SK-N-SH (cell line): ENCODE results near the gene PALM. TPM values are rescaled to one million over a fixed set of nuclear protein-coding genes. Genes with fewer than 3 reads are reported as not detected.

Experiments used
- CTCF ChIA-PET: fragments of 300-600, 350-600 bp; formaldehyde crosslinking; extraction: SDS; loops from one replicate; lab custom pipeline; 2021; lab: Yijun Ruan, JAX
- POLR2A ChIA-PET: fragments of 350-600 bp; sonication (Branson Sonifier 250); formaldehyde crosslinking; extraction: SDS; loops from one replicate; lab custom pipeline; 2020; ENCODE audit warnings: antibody characterized with exemption, inconsistent platforms; lab: Yijun Ruan, JAX
- DNase-seq: peaks from one replicate; pipeline ENCODE4 v3.0.0; 2012
- H2AFZ ChIP-seq: fragments of 200-600 bp; sonication (generic); 2 replicates; pipeline ENCODE4 v1.8.1; 2016; ENCODE audit warnings: antibody characterized with exemption, mild to moderate bottlenecking, low read depth
- H3F3A ChIP-seq: fragments of 200-600 bp; sonication (generic); replicated peaks from 2 replicates; pipeline ENCODE3; 2016; ENCODE audit warnings: antibody characterized with exemption, mild to moderate bottlenecking; ENCODE audit not compliant: insufficient read depth
- H3K27ac ChIP-seq, 2 experiments: fragments of 200-500 bp in 1 of 2; fragments of 200-600 bp in 1 of 2; sonication (Bioruptor generic) in 1 of 2; sonication (generic), shearing (Covaris generic) in 1 of 2; 2 replicates each; pipeline versions ENCODE4 v1.5.1 to v1.6.1; 2014 to 2016; ENCODE audit warnings: low read depth in 2 of 2, inconsistent platforms in 1 of 2, low read length in 1 of 2, mild to moderate bottlenecking in 1 of 2, mixed read lengths in 1 of 2
- H3K27me3 ChIP-seq: fragments of 200-600 bp; sonication (generic), shearing (Covaris generic); 2 replicates; pipeline ENCODE4 v1.6.1; 2016; ENCODE audit warnings: mixed run types; ENCODE audit not compliant: insufficient read depth
- H3K36me3 ChIP-seq, 2 experiments: fragments of 200-500 bp in 1 of 2; fragments of 200-600 bp in 1 of 2; sonication (Bioruptor generic) in 1 of 2; sonication (generic) in 1 of 2; replicated peaks in 1 of 2; 2 replicates each; pipeline versions ENCODE3 to v1.5.1; 2014 to 2016; ENCODE audit warnings: low read length in 1 of 2, mild to moderate bottlenecking in 1 of 2; ENCODE audit not compliant: insufficient read depth in 2 of 2, control insufficient read depth in 1 of 2
- H3K4me1 ChIP-seq, 2 experiments: fragments of 200-500 bp in 1 of 2; fragments of 200-600 bp in 1 of 2; sonication (Bioruptor generic) in 1 of 2; sonication (generic), shearing (Covaris generic) in 1 of 2; 2 replicates each; pipeline versions ENCODE4 v1.5.1 to v1.6.1; 2014 to 2016; ENCODE audit warnings: low read depth in 1 of 2, low read length in 1 of 2, mixed run types in 1 of 2; ENCODE audit not compliant: insufficient read depth in 2 of 2, control insufficient read depth in 1 of 2
- H3K4me2 ChIP-seq: fragments of 200-600 bp; sonication (generic), shearing (Covaris generic); 2 replicates; pipeline ENCODE4 v1.6.1; 2017; ENCODE audit warnings: mixed run types
- H3K4me3 ChIP-seq, 2 experiments: fragments of 200-500 bp in 1 of 2; fragments of 200-600 bp in 1 of 2; sonication (Bioruptor generic) in 1 of 2; sonication (generic), shearing (Covaris generic) in 1 of 2; 2 replicates each; pipeline versions ENCODE4 v1.5.1 to v1.8.1; 2014 to 2016; ENCODE audit warnings: low read depth in 2 of 2, inconsistent platforms in 1 of 2, low read length in 1 of 2, mild to moderate bottlenecking in 1 of 2, mixed read lengths in 1 of 2, moderate library complexity in 1 of 2
- H3K79me2 ChIP-seq: fragments of 200-600 bp; sonication (generic); 2 replicates; pipeline ENCODE4 v1.8.1; 2017; ENCODE audit warnings: mild to moderate bottlenecking; ENCODE audit not compliant: insufficient read depth
- H3K9ac ChIP-seq: fragments of 200-600 bp; sonication (generic); 2 replicates; pipeline ENCODE4 v1.6.1; 2017; ENCODE audit warnings: mixed run types
- H3K9me2 ChIP-seq: fragments of 200-600 bp; sonication (generic); 2 replicates; pipeline ENCODE4 v1.6.1; 2017; ENCODE audit warnings: mixed run types
- H3K9me3 ChIP-seq: fragments of 200-600 bp; sonication (generic); 2 replicates; pipeline ENCODE4 v1.6.1; 2017; ENCODE audit warnings: mixed run types, mild to moderate bottlenecking, moderate library complexity
- H4K20me1 ChIP-seq: fragments of 200-600 bp; sonication (generic); 2 replicates; pipeline ENCODE4 v1.6.1; 2017; ENCODE audit warnings: mild to moderate bottlenecking, mixed run types; ENCODE audit not compliant: insufficient read depth
- EZH2phosphoT487 ChIP-seq: fragments of 200-600 bp; sonication (generic); IDR thresholded peaks from 2 replicates; pipeline ENCODE4 v1.6.1; 2017; ENCODE audit warnings: low read depth, mixed run types, mild to moderate bottlenecking, antibody characterized with exemption, moderate library complexity, borderline replicate concordance
- FOSL2 ChIP-seq: IDR thresholded peaks from 2 replicates; pipeline ENCODE4 v1.4.0; 2012; ENCODE audit warnings: low read depth, mild to moderate bottlenecking, moderate library complexity, borderline replicate concordance
- JUND ChIP-seq: IDR thresholded peaks from 2 replicates; pipeline ENCODE4 v1.4.0; 2012
- MEF2A ChIP-seq: IDR thresholded peaks from 2 replicates; pipeline ENCODE4 v1.4.0; 2012; ENCODE audit warnings: low read depth, borderline replicate concordance
- NFIC ChIP-seq: IDR thresholded peaks from 2 replicates; pipeline ENCODE4 v1.4.0; 2012; ENCODE audit warnings: borderline replicate concordance
- PBX3 ChIP-seq: IDR thresholded peaks from 2 replicates; pipeline ENCODE4; 2012
- RXRA ChIP-seq: IDR thresholded peaks from 2 replicates; pipeline ENCODE4 v1.4.0; 2012; ENCODE audit warnings: low read depth, mild to moderate bottlenecking, borderline replicate concordance
- SIN3A ChIP-seq: IDR thresholded peaks from 2 replicates; pipeline ENCODE4 v1.6.1; 2012; ENCODE audit warnings: low read depth, mild to moderate bottlenecking, low read length, moderate library complexity, borderline replicate concordance
- TAF1 ChIP-seq: IDR thresholded peaks from 2 replicates; pipeline ENCODE4 v1.6.1; 2012; ENCODE audit warnings: low read depth, mild to moderate bottlenecking, low read length, moderate library complexity, borderline replicate concordance
- YY1 ChIP-seq: IDR thresholded peaks from 2 replicates; pipeline ENCODE4 v1.4.0; 2012; ENCODE audit warnings: low read depth, mild to moderate bottlenecking
- WGBS: methylation state at CpG from one replicate; pipeline ENCODE4 v1.1.6; 2017; ENCODE audit warnings: low lambda C conversion rate; 5-methylcytosine and 5-hydroxymethylcytosine counted together
- polyA plus RNA-seq, 3 experiments: library from polyadenylated mRNA; depleted of rRNA; stranded (reverse); fragments of >200 nt; gene quantifications; 2 replicates each; pipeline ENCODE4 v1.2.3, GENCODE V29; 2012
- TF ChIP-seq, protein P1 (sequence below): fragments of 200-600 bp; sonication (generic); IDR thresholded peaks from 2 replicates; pipeline ENCODE4 v1.6.1; 2017; ENCODE audit warnings: antibody characterized with exemption, mild to moderate bottlenecking, moderate library complexity
- TF ChIP-seq, protein P2 (sequence below): IDR thresholded peaks from 2 replicates; pipeline ENCODE4 v1.4.0; 2012; ENCODE audit warnings: low read depth

Gene PALM
- polyA plus RNA-seq, 1 of the 3 experiments (the other 2 are of a cell fraction), result 15.6 TPM

DNA sequence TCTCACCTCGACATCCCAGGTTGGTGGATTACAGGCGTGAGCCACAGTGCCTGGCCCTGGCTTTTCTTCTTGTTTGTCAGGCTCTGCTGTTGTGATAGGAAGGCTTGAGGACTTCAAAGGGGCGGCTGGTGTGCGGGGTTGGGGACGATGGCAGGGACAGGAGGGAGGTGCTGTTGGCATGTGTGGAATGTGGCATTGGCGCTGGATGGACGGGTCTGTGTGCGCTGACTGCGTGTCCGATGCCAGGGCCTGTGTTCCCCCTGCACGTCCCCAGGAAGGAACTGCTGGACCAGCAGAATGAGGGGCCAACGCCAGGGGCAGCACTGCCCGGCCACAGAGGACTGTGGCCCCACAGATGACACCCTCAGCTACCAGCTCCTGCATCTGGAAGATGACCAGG lies 75.8 kb downstream of the PALM start:
- H3K9ac ChIP-seq, result no peak overlapping the region
- H4K20me1 ChIP-seq, result no peaks in the 10 kb centered on the region
- TF ChIP-seq NFIC (no peak), TAF1 (no peak), MEF2A (no peak), FOSL2 (no peak), PBX3 (no peak), JUND (no peak), SIN3A (no peak)
- TF ChIP-seq, protein P1, sequence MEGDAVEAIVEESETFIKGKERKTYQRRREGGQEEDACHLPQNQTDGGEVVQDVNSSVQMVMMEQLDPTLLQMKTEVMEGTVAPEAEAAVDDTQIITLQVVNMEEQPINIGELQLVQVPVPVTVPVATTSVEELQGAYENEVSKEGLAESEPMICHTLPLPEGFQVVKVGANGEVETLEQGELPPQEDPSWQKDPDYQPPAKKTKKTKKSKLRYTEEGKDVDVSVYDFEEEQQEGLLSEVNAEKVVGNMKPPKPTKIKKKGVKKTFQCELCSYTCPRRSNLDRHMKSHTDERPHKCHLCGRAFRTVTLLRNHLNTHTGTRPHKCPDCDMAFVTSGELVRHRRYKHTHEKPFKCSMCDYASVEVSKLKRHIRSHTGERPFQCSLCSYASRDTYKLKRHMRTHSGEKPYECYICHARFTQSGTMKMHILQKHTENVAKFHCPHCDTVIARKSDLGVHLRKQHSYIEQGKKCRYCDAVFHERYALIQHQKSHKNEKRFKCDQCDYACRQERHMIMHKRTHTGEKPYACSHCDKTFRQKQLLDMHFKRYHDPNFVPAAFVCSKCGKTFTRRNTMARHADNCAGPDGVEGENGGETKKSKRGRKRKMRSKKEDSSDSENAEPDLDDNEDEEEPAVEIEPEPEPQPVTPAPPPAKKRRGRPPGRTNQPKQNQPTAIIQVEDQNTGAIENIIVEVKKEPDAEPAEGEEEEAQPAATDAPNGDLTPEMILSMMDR, result no peak
- TF ChIP-seq, protein P2, sequence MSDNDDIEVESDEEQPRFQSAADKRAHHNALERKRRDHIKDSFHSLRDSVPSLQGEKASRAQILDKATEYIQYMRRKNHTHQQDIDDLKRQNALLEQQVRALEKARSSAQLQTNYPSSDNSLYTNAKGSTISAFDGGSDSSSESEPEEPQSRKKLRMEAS, result no peak
- no peak overlapping the region for H3K27ac ChIP-seq
- ChIA-PET POLR2A (interaction anchor here (0.6 kb wide), 1 partner anchor 9 kb away, joined by 5 read pairs; no protein-coding TSS in a partner anchor), CTCF (interaction anchor here (1.0 to 1.2 kb wide), 2 partner anchors 54 to 72 kb away, joined by 3 read pairs; no protein-coding TSS in a partner anchor)
- no peak overlapping the region for H3K4me3 ChIP-seq
- no peaks in the 10 kb centered on the region for H3K79me2 ChIP-seq
- peaks cover 6 to 10% of the 10 kb centered on the region in 2 experiments; a peak in 1 of 4 replicates for H3K4me1 ChIP-seq
- H3K27me3 ChIP-seq, result no peaks in the 10 kb centered on the region
- DNase-seq, result no peak
- WGBS, result 79% methylated on average over 11 of the region's 13 CpGs
- no peaks in the 10 kb centered on the region for H3K9me3 ChIP-seq
- H3K4me2 ChIP-seq, result no peak overlapping the region
- no peak overlapping the region for H2AFZ ChIP-seq
- no peaks in the 10 kb centered on the region for H3K9me2 ChIP-seq
- H3F3A ChIP-seq, result no peaks in the 10 kb centered on the region
- H3K36me3 ChIP-seq, result no peaks in the 10 kb centered on the region

DNA sequence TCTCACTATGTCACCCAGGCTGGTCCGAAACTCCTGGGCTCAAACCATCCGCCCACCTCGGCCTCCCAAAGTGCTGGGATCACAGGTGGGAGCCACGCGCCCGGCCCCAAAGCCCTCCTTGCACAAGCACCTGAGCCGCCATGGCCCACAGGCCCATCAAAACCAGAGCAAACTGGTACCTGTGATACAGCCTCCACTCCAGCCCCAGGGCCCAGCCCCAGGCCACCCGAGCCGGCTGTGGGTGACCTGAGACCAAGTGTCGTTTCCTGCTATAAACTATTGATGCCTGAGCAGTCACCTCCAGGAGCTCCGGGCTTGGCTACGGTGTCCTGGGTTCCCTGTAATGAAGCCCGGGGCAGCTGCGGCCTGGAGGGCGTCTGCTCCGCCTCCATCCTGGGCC lies 78.8 kb downstream of the PALM start:
- no peak for DNase-seq
- no peak overlapping the region for H3K4me2 ChIP-seq
- no peak overlapping the region for H3K4me3 ChIP-seq
- H3K27ac ChIP-seq, result no peak overlapping the region
- no peaks in the 10 kb centered on the region for H3K27me3 ChIP-seq
- TF ChIP-seq EZH2phosphoT487 (no peak), RXRA (no peak), YY1 (no peak)
- no peaks in the 10 kb centered on the region for H3K9me2 ChIP-seq
- no peaks in the 10 kb centered on the region for H3K36me3 ChIP-seq
- ChIA-PET POLR2A (no interaction called here), CTCF (interaction anchor here (1.3 kb wide), 1 partner anchor 17 kb away, joined by 4 read pairs; no protein-coding TSS in a partner anchor)
- no peaks in the 10 kb centered on the region for H4K20me1 ChIP-seq
- no peaks in the 10 kb centered on the region for H3K9me3 ChIP-seq
- no peak overlapping the region for H2AFZ ChIP-seq
- WGBS, result 90% methylated on average over 12 of the region's 16 CpGs
- H3F3A ChIP-seq, result no peaks in the 10 kb centered on the region
- no peak overlapping the region for H3K9ac ChIP-seq
- no peaks in the 10 kb centered on the region for H3K79me2 ChIP-seq
- H3K4me1 ChIP-seq, result peaks cover 4 to 15% of the 10 kb centered on the region in 2 experiments; a peak in 1 of 4 replicates
